GM13977 (cell line): Measurements from ENCODE around the gene SH3PXD2A.

Source experiments
- DNase-seq: peaks from one replicate; pipeline ENCODE4 v3.0.0; 2012; ENCODE audit warnings: low spot score
- CTCF ChIP-seq: IDR thresholded peaks from 2 replicates; pipeline ENCODE4 v1.5.1; 2012; ENCODE audit warnings: mild to moderate bottlenecking, control low read depth; ENCODE audit not compliant: insufficient read depth; ENCODE audit errors: extremely low read depth, missing control alignments
- in situ Hi-C: fragments of 300-500 bp; cut with MboI; formaldehyde crosslinking; loops from one replicate; pipeline ENCODE4 v1.12.0; 2022; ENCODE audit warnings: low sequenced_read_pairs, low pct_unique_long_range_greater_than_20kb, mixed read lengths, inconsistent platforms; ENCODE audit not compliant: unreplicated experiment

Gene SH3PXD2A

GRCh38 chr10:103687718-103688117 is 167.7 kb downstream of the SH3PXD2A start:
- no peak for TF ChIP-seq CTCF
- DNase-seq: no peak
- in situ Hi-C loops: no loop called here

GRCh38 chr10:103687172-103687571 is 168.2 kb downstream of the SH3PXD2A start:
- no peak for TF ChIP-seq CTCF
- no peak for DNase-seq
- in situ Hi-C loops: no loop called here

GRCh38 chr10:103685880-103686669 is 169.3 kb downstream of the SH3PXD2A start:
- TF ChIP-seq CTCF: peak; percentile 99
- peak; percentile 87 for DNase-seq
- in situ Hi-C loops: no loop called here

GRCh38 chr10:103683851-103684250 is 171.5 kb downstream of the SH3PXD2A start:
- no peak for DNase-seq
- TF ChIP-seq CTCF: no peak
- in situ Hi-C loops: no loop called here

- in situ Hi-C loops: no loop called here
- no peak for TF ChIP-seq CTCF
- no peak for DNase-seq
These were observed 172.7 kb downstream of the SH3PXD2A start for GRCh38 chr10:103682631-103683030.

GRCh38 chr10:103681617-103682399 is 173.6 kb downstream of the SH3PXD2A start:
- no peak for DNase-seq
- no peak for TF ChIP-seq CTCF
- in situ Hi-C loops: no loop called here
